Measurements from ENCODE around the gene ST6GALNAC4. TPM values are rescaled to one million over a fixed set of nuclear protein-coding genes. Genes with fewer than 3 reads are reported as not detected.

ST6GALNAC4 gene
- total RNA-seq, 1 experiment from 2014 or later = 15.4 TPM

DNA sequence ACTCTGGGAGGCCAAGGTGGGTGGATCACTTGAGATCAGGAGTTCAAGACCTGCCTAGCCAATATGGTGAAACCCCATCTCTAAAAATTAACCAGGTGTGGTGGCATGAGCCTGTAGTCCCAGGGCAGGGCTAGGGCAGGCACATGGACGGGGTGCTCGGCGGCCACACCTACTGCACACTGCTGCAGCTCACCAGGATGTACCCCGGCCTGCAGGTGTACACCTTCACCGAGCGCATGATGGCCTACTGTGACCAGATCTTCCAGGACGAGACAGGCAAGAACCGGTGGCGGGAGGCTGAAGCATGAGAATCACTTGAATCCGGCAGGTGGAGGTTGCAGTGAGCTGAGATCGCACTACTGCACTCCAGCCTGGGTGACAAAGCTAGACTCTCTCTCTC lies 3.2 kb downstream of the ST6GALNAC4 start:
- Histone ChIP-seq H2AK5ac (ENCODE audit: insufficient read length, low read length) (no peak overlapping the region), H3K79me1 (ENCODE audit: insufficient read depth, low read depth, low read length, poor library complexity, severe bottlenecking) (no peaks in the 10 kb centered on the region), H3K23ac (ENCODE audit: insufficient read length, low read depth, low read length) (no peak overlapping the region), H3K4me2 (ENCODE audit: insufficient read depth, insufficient read length, low read length) (no peak overlapping the region), H4K8ac (replicated peaks; ENCODE audit: insufficient read length, low read depth, low read length) (no peak overlapping the region), H2BK20ac (ENCODE audit: low read depth, low read length, poor library complexity, severe bottlenecking) (no peak overlapping the region), H4K5ac (ENCODE audit: insufficient read length, low read depth, low read length) (no peak overlapping the region), H4K91ac (ENCODE audit: insufficient read length, low read depth, low read length) (no peak overlapping the region), H2BK120ac (ENCODE audit: low read depth, low read length, poor library complexity, severe bottlenecking) (no peak overlapping the region), H3K9ac (ENCODE audit: extremely low read depth, insufficient read length, low read length) (no peak overlapping the region), H3K9me3 (ENCODE audit: control insufficient read depth, low read depth, low read length) (no peaks in the 10 kb centered on the region), H3T11ph (ENCODE audit: low read length) (no peak overlapping the region), H2AFZ (ENCODE audit: low read length) (no peak overlapping the region), H3K27ac (ENCODE audit: insufficient read length, low read depth, low read length) (no peak overlapping the region), H2BK12ac (ENCODE audit: insufficient read length, low read depth, low read length) (no peak overlapping the region), H3K27me3 (ENCODE audit: insufficient read depth, low read length) (peaks cover 2% of the 10 kb centered on the region; the same call in 1 of the 2 replicates), H3K4ac (ENCODE audit: low read depth, low read length) (no peak overlapping the region), H3K56ac (ENCODE audit: insufficient read length, low read depth, low read length) (no peak overlapping the region), H3K14ac (ENCODE audit: insufficient read depth, low read length) (no peak overlapping the region), H3K79me2 (ENCODE audit: insufficient read depth, low read length) (no peaks in the 10 kb centered on the region), H2BK5ac (ENCODE audit: insufficient read length, low read length) (no peak overlapping the region), H4K20me1 (ENCODE audit: control insufficient read depth, insufficient read depth, insufficient read length) (peaks cover 2% of the 10 kb centered on the region), H3K18ac (ENCODE audit: insufficient read length, low read depth, low read length) (no peak overlapping the region), H3K4me1 (ENCODE audit: insufficient read depth, low read length) (peaks cover 2% of the 10 kb centered on the region; the same call in 1 of the 2 replicates), H2BK15ac (ENCODE audit: low read depth, low read length) (no peak overlapping the region), H3K23me2 (ENCODE audit: insufficient read length, low read depth, low read length, poor library complexity, severe bottlenecking) (peaks cover 5% of the 10 kb centered on the region)
- Mint-ChIP-seq H3K27ac (no peak overlapping the region), H3K4me1 (peaks cover 15 to 17% of the 10 kb centered on the region in 2 experiments), H3K36me3 (ENCODE audit: insufficient read depth in 1 of 3, low read depth in 3 of 3) (peaks cover 9 to 19% (median 9%) of the 10 kb centered on the region in 3 experiments), H3K27me3 (ENCODE audit: low read depth) (peaks cover 11% of the 10 kb centered on the region), H3K9me3 (no peaks in the 10 kb centered on the region), H3K4me3 (no peak overlapping the region)
- DNase-seq = no peak
- TF ChIP-seq, protein P1, sequence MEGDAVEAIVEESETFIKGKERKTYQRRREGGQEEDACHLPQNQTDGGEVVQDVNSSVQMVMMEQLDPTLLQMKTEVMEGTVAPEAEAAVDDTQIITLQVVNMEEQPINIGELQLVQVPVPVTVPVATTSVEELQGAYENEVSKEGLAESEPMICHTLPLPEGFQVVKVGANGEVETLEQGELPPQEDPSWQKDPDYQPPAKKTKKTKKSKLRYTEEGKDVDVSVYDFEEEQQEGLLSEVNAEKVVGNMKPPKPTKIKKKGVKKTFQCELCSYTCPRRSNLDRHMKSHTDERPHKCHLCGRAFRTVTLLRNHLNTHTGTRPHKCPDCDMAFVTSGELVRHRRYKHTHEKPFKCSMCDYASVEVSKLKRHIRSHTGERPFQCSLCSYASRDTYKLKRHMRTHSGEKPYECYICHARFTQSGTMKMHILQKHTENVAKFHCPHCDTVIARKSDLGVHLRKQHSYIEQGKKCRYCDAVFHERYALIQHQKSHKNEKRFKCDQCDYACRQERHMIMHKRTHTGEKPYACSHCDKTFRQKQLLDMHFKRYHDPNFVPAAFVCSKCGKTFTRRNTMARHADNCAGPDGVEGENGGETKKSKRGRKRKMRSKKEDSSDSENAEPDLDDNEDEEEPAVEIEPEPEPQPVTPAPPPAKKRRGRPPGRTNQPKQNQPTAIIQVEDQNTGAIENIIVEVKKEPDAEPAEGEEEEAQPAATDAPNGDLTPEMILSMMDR (conservative IDR thresholded peaks at IDR 0.05) = no peak
- WGBS (ENCODE audit: extremely low coverage, insufficient read length, low lambda C conversion rate) = no CpG with 5 or more reads among the region's 11 CpGs

Data from H9 (cell line).